GM12878 (cell line): Measurements from ENCODE around the gene CREB5. TPM values are rescaled to one million over a fixed set of nuclear protein-coding genes. Genes with fewer than 3 reads are reported as not detected.
A peak's percentile ranks its signal among the peaks of the same experiment; 100 is the strongest.

Experiments used
- BCL3 ChIP-seq: IDR thresholded peaks from 2 replicates; pipeline ENCODE4 v1.6.1; 2011; ENCODE audit warnings: borderline replicate concordance, low read depth, mild to moderate bottlenecking, moderate library complexity, low read length; ENCODE audit not compliant: insufficient read depth, poor library complexity, severe bottlenecking
- BCLAF1 ChIP-seq: fragments of 450-650 bp; IDR thresholded peaks from 2 replicates; pipeline ENCODE4 v1.6.1; 2017; ENCODE audit warnings: antibody characterized with exemption, mild to moderate bottlenecking, moderate library complexity
- BHLHE40 ChIP-seq, 2 experiments: fragments of 450-650 bp in 1 of 2; IDR thresholded peaks; 2 replicates each; pipeline ENCODE4 v1.6.1; 2011 to 2017; ENCODE audit warnings: low read depth in 2 of 2, borderline replicate concordance in 1 of 2, improper control_type of control experiment in 1 of 2, low read length in 1 of 2, mild to moderate bottlenecking in 1 of 2
- CEBPZ ChIP-seq: fragments of 150-350 bp; IDR thresholded peaks from 2 replicates; pipeline ENCODE4 v1.6.1; 2016; ENCODE audit warnings: low read depth, low read length
- EGR1 ChIP-seq, 2 experiments: IDR thresholded peaks; 1 replicate in 1 of 2; 2 replicates in 1 of 2; pipeline ENCODE4 v1.6.1; 2011 to 2012; ENCODE audit warnings: low read depth in 2 of 2, low read length in 2 of 2, borderline replicate concordance in 1 of 2, mild to moderate bottlenecking in 1 of 2, moderate library complexity in 1 of 2
- ESRRA ChIP-seq: IDR thresholded peaks from 2 replicates; pipeline ENCODE4 v1.6.1; 2012; ENCODE audit warnings: mild to moderate bottlenecking, low read length, improper control_type of control experiment
- ETV6 ChIP-seq, 2 experiments: fragments of 450-650 bp in 1 of 2; IDR thresholded peaks in 1 of 2; conservative IDR thresholded peaks in 1 of 2; 2 replicates each; pipeline ENCODE4 v1.6.1; 2014; ENCODE audit warnings: antibody characterized with exemption in 1 of 2, borderline replicate concordance in 1 of 2, low read depth in 1 of 2, mild to moderate bottlenecking in 1 of 2, moderate library complexity in 1 of 2
- MEF2B ChIP-seq: fragments of 450-650 bp; IDR thresholded peaks from 2 replicates; pipeline ENCODE4 v1.6.1; 2018; ENCODE audit warnings: mild to moderate bottlenecking, moderate library complexity; ENCODE audit not compliant: partially characterized antibody, poor library complexity, severe bottlenecking
- MTA3 ChIP-seq: IDR thresholded peaks from 2 replicates; pipeline ENCODE4 v1.6.1; 2012; ENCODE audit warnings: low read length, inconsistent platforms, borderline replicate concordance
- NFXL1 ChIP-seq: fragments of 450-650 bp; IDR thresholded peaks from 2 replicates; pipeline ENCODE4 v1.6.1; 2017; ENCODE audit warnings: antibody characterized with exemption, mild to moderate bottlenecking, borderline replicate concordance
- POLR2AphosphoS2 ChIP-seq: IDR thresholded peaks from 2 replicates; pipeline ENCODE4 v1.6.1; 2011; ENCODE audit warnings: low read depth, mild to moderate bottlenecking, low read length, improper control_type of control experiment, moderate library complexity
- RELB ChIP-seq: fragments of 450-650 bp; IDR thresholded peaks from 2 replicates; pipeline ENCODE4 v1.6.1; 2017; ENCODE audit warnings: low read depth, mild to moderate bottlenecking, moderate library complexity
- RFX5 ChIP-seq: IDR thresholded peaks from 2 replicates; pipeline ENCODE4 v1.6.1; 2011; ENCODE audit warnings: low read depth, low read length, improper control_type of control experiment
- SIX5 ChIP-seq: IDR thresholded peaks from 2 replicates; pipeline ENCODE4 v1.6.1; 2011; ENCODE audit warnings: mild to moderate bottlenecking, low read depth, low read length, moderate library complexity; ENCODE audit not compliant: severe bottlenecking
- SPI1 ChIP-seq: IDR thresholded peaks from 2 replicates; pipeline ENCODE4 v1.6.1; 2011; ENCODE audit warnings: low read depth, mild to moderate bottlenecking, low read length, moderate library complexity, borderline replicate concordance; ENCODE audit not compliant: insufficient read depth
- STAT3 ChIP-seq: IDR thresholded peaks from 2 replicates; pipeline ENCODE4 v1.6.1; 2011; ENCODE audit warnings: low read depth, low read length, improper control_type of control experiment
- TCF3 ChIP-seq: IDR thresholded peaks from 2 replicates; pipeline ENCODE4 v1.6.1; 2012; ENCODE audit warnings: low read depth, mild to moderate bottlenecking, low read length, borderline replicate concordance; ENCODE audit not compliant: insufficient read depth
- ZNF207 ChIP-seq: fragments of 450-650 bp; IDR thresholded peaks from 2 replicates; pipeline ENCODE4 v1.6.1; 2014; ENCODE audit warnings: antibody characterized with exemption, mild to moderate bottlenecking, borderline replicate concordance
- ZSCAN29 ChIP-seq: fragments of 450-650 bp; IDR thresholded peaks from 2 replicates; pipeline ENCODE4 v1.6.1; 2017; ENCODE audit warnings: mild to moderate bottlenecking, moderate library complexity
- polyA plus RNA-seq, 11 experiments: library from polyadenylated mRNA; depleted of rRNA in 4 of 11; unstranded in 6 of 11; stranded (reverse) in 5 of 11; fragments of >200 nt; fragmentation: Nextera tagmentation in 4 of 11; fragmentation: Illumina TruSeq in 1 of 11; extraction: Ambion mirVana in 4 of 11; extraction: Trizol in 1 of 11; gene quantifications; 1 replicate in 1 of 11; 2 replicates in 10 of 11; pipeline versions ENCODE4 v1.2.1 to v1.2.3, GENCODE V29; 2011 to 2016; ENCODE audit warnings: inconsistent platforms in 2 of 11, missing spikeins in 2 of 11, low read depth in 1 of 11
- total RNA-seq, 4 experiments: library from RNA; depleted of rRNA in 3 of 4; stranded (reverse); fragments of >200 nt in 3 of 4; fragmentation: Illumina TruSeq in 1 of 4; extraction: Trizol in 1 of 4; gene quantifications; 2 replicates each; pipeline versions ENCODE4 v1.2.1 to v1.2.3, GENCODE V29; 2013 to 2021

Gene CREB5
- total and polyA plus RNA-seq, 10 of the 15 experiments (the other 5 are each of a cell fraction or from before 2014, with no cell fraction given): 12.9 to 74.1 (median 53.0) TPM

GRCh38 chr7:28815928-28816373, 403.6 kb downstream of the CREB5 start (continued):
- TF ChIP-seq ETV6 (conservative IDR thresholded peaks at IDR 0.05 in 1 of 2, IDR thresholded peaks at IDR 0.05 in 1 of 2; ENCODE audit: borderline replicate concordance in 1 of 2, low read depth in 1 of 2): peak in 1 of 2 experiments; percentile 92; a peak in 2 of 4 replicates
- TF ChIP-seq BCL3: no peak
- peak; percentile 99; the same call in 1 of the 2 replicates for TF ChIP-seq MTA3
- TF ChIP-seq NFXL1: no peak
- TF ChIP-seq TCF3: 0 out of 2 replicates have a peak, but pooled peaks have one; percentile 37
- TF ChIP-seq SPI1: peak; percentile 88
- no peak for TF ChIP-seq CEBPZ
- TF ChIP-seq EGR1 (IDR thresholded peaks at IDR 0.05; ENCODE audit: borderline replicate concordance in 1 of 2, low read depth in 2 of 2, low read length in 2 of 2): no peak
- TF ChIP-seq BCLAF1: no peak
- peak; percentile 97 for TF ChIP-seq RELB
- no peak for TF ChIP-seq ZNF207
- peak; percentile 58 to 86; a peak in 3 of 4 replicates for TF ChIP-seq BHLHE40 (IDR thresholded peaks at IDR 0.05; ENCODE audit: borderline replicate concordance in 1 of 2, low read depth in 2 of 2, low read length in 1 of 2)
- TF ChIP-seq SIX5: no peak
- no peak for TF ChIP-seq ZSCAN29
- TF ChIP-seq MEF2B: peak; percentile 96
- no peak for TF ChIP-seq POLR2AphosphoS2
- TF ChIP-seq ESRRA: peak; percentile 81; the same call in 1 of the 2 replicates
- peak; percentile 95 for TF ChIP-seq STAT3
- TF ChIP-seq RFX5: no peak
